K562 (cell line): Measurements from ENCODE around the gene CIAO1. TPM values are rescaled to one million over a fixed set of nuclear protein-coding genes. Genes with fewer than 3 reads are reported as not detected.
A peak's percentile ranks its signal among the peaks of the same experiment; 100 is the strongest.

Experiments used
- CHD7 ChIP-seq: fragments of 200-600 bp; sonication (generic); IDR thresholded peaks from one replicate; pipeline ENCODE4 v1.6.1; 2012; ENCODE audit warnings: mild to moderate bottlenecking, low read depth, low read length, inconsistent platforms
- DACH1 ChIP-seq: fragments of 450-650 bp; IDR thresholded peaks from 2 replicates; pipeline ENCODE4 v1.6.1; 2018; ENCODE audit not compliant: partially characterized antibody
- HCFC1 ChIP-seq: IDR thresholded peaks from 2 replicates; pipeline ENCODE4 v1.6.1; 2012; ENCODE audit warnings: low read depth, low read length, improper control_type of control experiment
- HEY1 ChIP-seq: fragments of 250-450 bp; sonication (Bioruptor Pico); IDR thresholded peaks from 2 replicates; pipeline ENCODE4 v1.5.0; 2020; ENCODE audit warnings: mild to moderate bottlenecking, moderate library complexity, borderline replicate concordance
- KAT8 ChIP-seq: fragments of 450-650 bp; IDR thresholded peaks from 2 replicates; pipeline ENCODE4 v1.6.1; 2016; ENCODE audit warnings: low read depth, mild to moderate bottlenecking
- MAFF ChIP-seq: IDR thresholded peaks from 2 replicates; pipeline ENCODE4 v1.6.1; 2012; ENCODE audit warnings: low read length, improper control_type of control experiment
- NCOA2 ChIP-seq, 2 experiments: fragments of 450-650 bp; IDR thresholded peaks; 2 replicates each; pipeline ENCODE4 v1.6.1; 2018; ENCODE audit warnings: mild to moderate bottlenecking in 2 of 2, moderate library complexity in 1 of 2; ENCODE audit not compliant: partially characterized antibody in 2 of 2
- RB1 ChIP-seq: fragments of 450-650 bp; IDR thresholded peaks from 2 replicates; pipeline ENCODE4 v1.6.1; 2017; ENCODE audit warnings: low read depth, mild to moderate bottlenecking
- SIN3B ChIP-seq: fragments of 450-650 bp; IDR thresholded peaks from 2 replicates; pipeline ENCODE4 v1.6.1; 2017; ENCODE audit warnings: low read depth, mild to moderate bottlenecking, moderate library complexity
- SRSF3 ChIP-seq: fragments of 200-400 bp; formaldehyde crosslinking; IDR thresholded peaks from 2 replicates; pipeline ENCODE4 v1.6.1; 2016; ENCODE audit warnings: mild to moderate bottlenecking, low read length, moderate library complexity; ENCODE audit not compliant: insufficient read depth
- ZKSCAN1 ChIP-seq: fragments of 150-350 bp; IDR thresholded peaks from 2 replicates; pipeline ENCODE4 v1.6.1; 2016; ENCODE audit warnings: low read depth, low read length
- ZNF384 ChIP-seq: IDR thresholded peaks from 2 replicates; pipeline ENCODE4 v1.6.1; 2012; ENCODE audit warnings: low read depth, low read length, improper control_type of control experiment
- ZNF695 ChIP-seq: fragments of 450-650 bp; formaldehyde crosslinking; IDR thresholded peaks from 2 replicates; pipeline ENCODE4 v1.4.0; 2020; ENCODE audit warnings: mild to moderate bottlenecking, moderate library complexity
- polyA plus RNA-seq, 8 experiments: library from polyadenylated mRNA; depleted of rRNA in 4 of 8; stranded (reverse) in 5 of 8; unstranded in 3 of 8; fragments of >200 nt; fragmentation: Nextera tagmentation in 2 of 8; fragmentation: Illumina TruSeq in 1 of 8; extraction: Ambion mirVana in 2 of 8; extraction: Trizol in 1 of 8; gene quantifications; 2 replicates each; pipeline versions ENCODE4 v1.2.1 to v1.2.3, GENCODE V29; 2011 to 2014; ENCODE audit warnings: inconsistent platforms in 1 of 8, missing spikeins in 1 of 8
- total RNA-seq, 7 experiments: library from RNA; depleted of rRNA in 6 of 7; stranded (reverse); fragments of >200 nt in 6 of 7; fragmentation: Illumina TruSeq in 2 of 7; extraction: Trizol in 2 of 7; gene quantifications; 2 replicates each; pipeline versions ENCODE4 v1.2.1 to v1.2.3, GENCODE V29; 2011 to 2021; ENCODE audit warnings: low replicate concordance in 1 of 7
- TF ChIP-seq, protein P1 (sequence below): fragments of 250-450 bp; sonication (Bioruptor Pico); IDR thresholded peaks from 2 replicates; pipeline ENCODE4 v1.4.0; 2020; ENCODE audit warnings: borderline replicate concordance
- TF ChIP-seq, protein P2 (sequence below): fragments of 200-800 bp; sonication (Bioruptor generic); IDR thresholded peaks from 2 replicates; pipeline ENCODE4 v1.6.1; 2017; ENCODE audit warnings: missing genetic modification characterization, missing compliant biosample characterization

The CIAO1 gene
- total and polyA plus RNA-seq, 9 of the 15 experiments (the other 6 are each of a cell fraction or from before 2014, with no cell fraction given) = 11.4 to 156 (median 92.8) TPM

DNA sequence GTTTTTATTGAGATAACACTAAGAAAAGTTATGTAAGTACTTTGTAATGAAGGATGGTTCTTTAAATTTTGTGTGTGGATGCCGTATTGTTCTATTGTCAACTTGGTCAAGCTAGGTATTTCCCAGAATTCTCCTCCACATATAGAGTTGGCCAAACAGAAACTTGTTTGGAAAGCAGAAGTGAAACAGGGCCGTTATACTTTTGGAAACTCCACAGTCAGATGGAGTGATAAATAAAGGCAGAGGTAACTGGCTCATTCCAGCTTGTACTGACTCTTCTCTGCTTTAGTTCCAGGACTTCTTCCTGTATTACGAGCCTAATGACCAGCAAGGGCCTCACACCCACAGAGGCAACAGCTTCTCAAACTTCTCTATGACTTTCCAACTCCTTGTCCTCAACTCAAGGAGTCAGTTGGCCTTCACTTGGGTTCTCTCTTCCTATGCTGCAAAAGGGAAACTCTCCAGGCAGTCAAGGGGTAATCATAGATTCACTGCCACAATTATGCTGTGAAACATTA, 41.0 kb upstream of the CIAO1 start (continued):
- TF ChIP-seq ZNF384 (no peak), RB1 (no peak), DACH1 (no peak), HEY1 (CRISPR knock-in tag) (peak; percentile 79), SIN3B (no peak), ZNF695 (CRISPR knock-in tag) (no peak), HCFC1 (no peak), ZKSCAN1 (no peak), KAT8 (no peak), MAFF (no peak), CHD7 (no peak), SRSF3 (no peak), NCOA2 (IDR thresholded peaks at IDR 0.05; ENCODE audit: partially characterized antibody in 2 of 2) (no peak)
- TF ChIP-seq, protein P1, sequence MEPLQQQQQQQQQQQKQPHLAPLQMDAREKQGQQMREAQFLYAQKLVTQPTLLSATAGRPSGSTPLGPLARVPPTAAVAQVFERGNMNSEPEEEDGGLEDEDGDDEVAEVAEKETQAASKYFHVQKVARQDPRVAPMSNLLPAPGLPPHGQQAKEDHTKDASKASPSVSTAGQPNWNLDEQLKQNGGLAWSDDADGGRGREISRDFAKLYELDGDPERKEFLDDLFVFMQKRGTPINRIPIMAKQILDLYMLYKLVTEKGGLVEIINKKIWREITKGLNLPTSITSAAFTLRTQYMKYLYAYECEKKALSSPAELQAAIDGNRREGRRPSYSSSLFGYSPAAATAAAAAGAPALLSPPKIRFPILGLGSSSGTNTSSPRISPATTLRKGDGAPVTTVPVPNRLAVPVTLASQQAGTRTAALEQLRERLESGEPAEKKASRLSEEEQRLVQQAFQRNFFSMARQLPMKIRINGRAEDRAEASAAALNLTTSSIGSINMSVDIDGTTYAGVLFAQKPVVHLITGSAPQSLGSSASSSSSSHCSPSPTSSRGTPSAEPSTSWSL (CRISPR knock-in tag) = no peak
- TF ChIP-seq, protein P2, sequence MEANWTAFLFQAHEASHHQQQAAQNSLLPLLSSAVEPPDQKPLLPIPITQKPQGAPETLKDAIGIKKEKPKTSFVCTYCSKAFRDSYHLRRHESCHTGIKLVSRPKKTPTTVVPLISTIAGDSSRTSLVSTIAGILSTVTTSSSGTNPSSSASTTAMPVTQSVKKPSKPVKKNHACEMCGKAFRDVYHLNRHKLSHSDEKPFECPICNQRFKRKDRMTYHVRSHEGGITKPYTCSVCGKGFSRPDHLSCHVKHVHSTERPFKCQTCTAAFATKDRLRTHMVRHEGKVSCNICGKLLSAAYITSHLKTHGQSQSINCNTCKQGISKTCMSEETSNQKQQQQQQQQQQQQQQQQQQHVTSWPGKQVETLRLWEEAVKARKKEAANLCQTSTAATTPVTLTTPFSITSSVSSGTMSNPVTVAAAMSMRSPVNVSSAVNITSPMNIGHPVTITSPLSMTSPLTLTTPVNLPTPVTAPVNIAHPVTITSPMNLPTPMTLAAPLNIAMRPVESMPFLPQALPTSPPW (CRISPR knock-in tag) = peak; percentile 36
